OCI-LY7 (cell line): Measurements from ENCODE around the gene KAT7. TPM values are rescaled to one million over a fixed set of nuclear protein-coding genes. Genes with fewer than 3 reads are reported as not detected.

ENCODE experiments used
- BruUV-seq: library from RNA; stranded (reverse); fragments of 400-500 nt; replicated peaks from 2 replicates; lab custom pipeline; 2021; lab: Mats Ljungman, UMichigan
- CTCF ChIA-PET: fragments of 300-600 bp; sonication (Branson Sonifier 250); formaldehyde crosslinking; loops from one replicate; lab custom pipeline; 2022; ENCODE audit warnings: antibody characterized with exemption; ENCODE audit not compliant: unreplicated experiment; lab: Charles Lee
- POLR2A ChIA-PET: fragments of 300-600 bp; sonication (Branson Sonifier 250); formaldehyde crosslinking; loops from one replicate; lab custom pipeline; 2022; ENCODE audit warnings: antibody characterized with exemption; lab: Charles Lee
- DNase-seq: peaks from one replicate; pipeline ENCODE4 v3.0.0-alpha.2; 2015; ENCODE audit warnings: low spot score
- H2AFZ ChIP-seq: fragments of 200-600 bp; sonication (generic), shearing (Covaris generic); 2 replicates; pipeline ENCODE4 v1.6.1; 2014; ENCODE audit warnings: mild to moderate bottlenecking, antibody characterized with exemption, low read length, moderate library complexity
- H3K27ac ChIP-seq: fragments of 200-600 bp; sonication (generic); 2 replicates; pipeline ENCODE4 v1.5.1; 2014; ENCODE audit warnings: mixed run types, low read depth, mild to moderate bottlenecking, moderate library complexity, low read length, inconsistent platforms; ENCODE audit not compliant: poor library complexity, severe bottlenecking
- H3K36me3 ChIP-seq: fragments of 200-600 bp; sonication (generic); 2 replicates; pipeline ENCODE4 v1.6.1; 2014; ENCODE audit warnings: mild to moderate bottlenecking, antibody characterized with exemption, low read length, moderate library complexity, mixed read lengths; ENCODE audit not compliant: insufficient read depth
- H3K4me1 ChIP-seq: fragments of 200-600 bp; sonication (generic); 2 replicates; pipeline ENCODE4 v1.5.1; 2014; ENCODE audit warnings: mild to moderate bottlenecking, low read length; ENCODE audit not compliant: insufficient read depth, poor library complexity, severe bottlenecking
- H3K4me2 ChIP-seq: fragments of 200-600 bp; sonication (generic); 2 replicates; pipeline ENCODE4 v1.6.1; 2014; ENCODE audit warnings: mild to moderate bottlenecking, low read length
- H3K4me3 ChIP-seq: fragments of 200-600 bp; sonication (generic); 2 replicates; pipeline ENCODE4 v1.5.1; 2014; ENCODE audit warnings: mild to moderate bottlenecking, low read depth, low read length; ENCODE audit not compliant: poor library complexity, severe bottlenecking
- H3K79me2 ChIP-seq: fragments of 200-600 bp; sonication (generic); 2 replicates; pipeline ENCODE4 v1.6.1; 2016; ENCODE audit warnings: low read depth, mild to moderate bottlenecking, low read length, moderate library complexity, mixed read lengths; ENCODE audit not compliant: insufficient read depth
- H3K9me2 ChIP-seq: fragments of 200-600 bp; sonication (generic); 2 replicates; pipeline ENCODE4 v1.6.1; 2016; ENCODE audit warnings: mild to moderate bottlenecking, low read length, mixed read lengths; ENCODE audit not compliant: insufficient read depth
- H3K9me3 ChIP-seq: fragments of 200-600 bp; sonication (generic); 2 replicates; pipeline ENCODE4 v1.6.1; 2014; ENCODE audit warnings: mild to moderate bottlenecking, mixed run types, low read length, mixed read lengths
- H4K20me1 ChIP-seq: fragments of 200-600 bp; sonication (generic); 2 replicates; pipeline ENCODE4 v1.6.1; 2014; ENCODE audit warnings: mild to moderate bottlenecking, antibody characterized with exemption, low read length, moderate library complexity, mixed read lengths; ENCODE audit not compliant: insufficient read depth
- EZH2phosphoT487 ChIP-seq: fragments of 200-600 bp; sonication (generic); IDR thresholded peaks from 2 replicates; pipeline ENCODE4 v1.6.1; 2018; ENCODE audit warnings: low read depth, borderline replicate concordance, mild to moderate bottlenecking, mixed run types, antibody characterized with exemption, low read length, moderate library complexity, mixed read lengths
- intact Hi-C: fragments of 100-400 bp; cut with micrococcal nuclease; formaldehyde crosslinking; loops from one replicate; pipeline ENCODE4 v1.10.0; 2022; ENCODE audit not compliant: unreplicated experiment
- total RNA-seq, 2 experiments: library from RNA; depleted of rRNA in 1 of 2; stranded (reverse); fragments of >200 nt in 1 of 2; shearing (Covaris generic) in 1 of 2; gene quantifications; 2 replicates each; pipeline ENCODE4 v1.2.3, GENCODE V29; 2014 to 2022
- TF ChIP-seq, protein P1 (sequence below): fragments of 200-600 bp; sonication (generic); conservative IDR thresholded peaks from 2 replicates; pipeline ENCODE4 v1.5.1; 2014; ENCODE audit warnings: mild to moderate bottlenecking, antibody characterized with exemption, low read length, moderate library complexity, mixed read lengths

KAT7 gene
- total RNA-seq, 2 experiments from 2014 or later = 43.3 to 70.3 TPM

DNA sequence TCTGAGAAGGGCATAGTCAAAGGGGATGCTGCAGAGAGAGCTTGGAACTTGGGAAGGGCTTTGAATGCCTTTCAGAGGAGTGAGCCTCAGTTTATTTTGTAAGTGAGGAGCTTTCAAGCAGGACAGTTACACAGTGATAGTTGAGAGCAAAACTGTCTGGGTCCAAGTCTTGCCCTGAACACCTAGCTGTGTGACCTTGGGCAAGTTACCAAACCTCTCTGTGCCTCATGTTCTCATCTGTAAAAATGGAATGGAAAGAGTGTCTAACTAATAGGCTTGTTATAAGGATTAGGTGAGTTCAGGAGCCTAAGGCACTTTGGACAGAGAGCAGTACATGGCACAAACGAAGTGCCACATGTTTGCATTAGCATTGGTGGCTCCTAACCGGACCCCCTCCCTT, 86.4 kb downstream of the KAT7 start:
- Histone ChIP-seq H4K20me1 (no peaks in the 10 kb centered on the region), H3K79me2 (no peaks in the 10 kb centered on the region), H3K9me2 (no peaks in the 10 kb centered on the region), H3K9me3 (no peaks in the 10 kb centered on the region), H3K36me3 (no peaks in the 10 kb centered on the region), H3K4me1 (peaks cover 3% of the 10 kb centered on the region), H3K4me3 (no peak overlapping the region), H3K27ac (no peak overlapping the region), H2AFZ (no peak overlapping the region), H3K4me2 (no peak overlapping the region)
- CTCF ChIA-PET = no interaction called here
- intact Hi-C loops = no loop called here
- BruUV-seq = no TSS peak
- DNase-seq = no peak
- POLR2A ChIA-PET = interaction anchor here (0.6 kb wide), 1 partner anchor 167 kb away, joined by 3 read pairs; no protein-coding TSS in a partner anchor
- TF ChIP-seq, protein P1, sequence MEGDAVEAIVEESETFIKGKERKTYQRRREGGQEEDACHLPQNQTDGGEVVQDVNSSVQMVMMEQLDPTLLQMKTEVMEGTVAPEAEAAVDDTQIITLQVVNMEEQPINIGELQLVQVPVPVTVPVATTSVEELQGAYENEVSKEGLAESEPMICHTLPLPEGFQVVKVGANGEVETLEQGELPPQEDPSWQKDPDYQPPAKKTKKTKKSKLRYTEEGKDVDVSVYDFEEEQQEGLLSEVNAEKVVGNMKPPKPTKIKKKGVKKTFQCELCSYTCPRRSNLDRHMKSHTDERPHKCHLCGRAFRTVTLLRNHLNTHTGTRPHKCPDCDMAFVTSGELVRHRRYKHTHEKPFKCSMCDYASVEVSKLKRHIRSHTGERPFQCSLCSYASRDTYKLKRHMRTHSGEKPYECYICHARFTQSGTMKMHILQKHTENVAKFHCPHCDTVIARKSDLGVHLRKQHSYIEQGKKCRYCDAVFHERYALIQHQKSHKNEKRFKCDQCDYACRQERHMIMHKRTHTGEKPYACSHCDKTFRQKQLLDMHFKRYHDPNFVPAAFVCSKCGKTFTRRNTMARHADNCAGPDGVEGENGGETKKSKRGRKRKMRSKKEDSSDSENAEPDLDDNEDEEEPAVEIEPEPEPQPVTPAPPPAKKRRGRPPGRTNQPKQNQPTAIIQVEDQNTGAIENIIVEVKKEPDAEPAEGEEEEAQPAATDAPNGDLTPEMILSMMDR = no peak
- TF ChIP-seq EZH2phosphoT487 = no peak

DNA sequence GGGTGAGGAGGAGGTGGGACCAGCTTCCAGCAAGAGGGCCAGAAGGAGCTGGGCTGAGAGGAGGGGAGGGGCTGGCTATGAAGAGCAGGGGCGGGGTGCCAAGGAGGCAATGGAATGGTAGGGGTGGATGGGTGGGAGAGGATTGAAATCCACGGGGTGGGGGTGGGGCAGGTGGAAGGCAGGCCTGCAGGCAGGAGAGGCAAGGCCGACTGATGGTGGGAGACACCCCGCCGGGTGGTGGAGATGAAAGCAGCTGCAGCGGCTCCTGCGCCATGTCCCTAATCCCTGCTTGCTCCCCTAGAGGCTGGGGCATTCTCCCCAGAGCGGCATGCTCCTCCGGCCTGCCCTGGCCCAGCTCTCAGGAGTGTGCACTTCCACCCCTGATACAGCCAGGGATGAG, 87.2 kb downstream of the KAT7 start:
- BruUV-seq = no TSS peak
- H3K4me1 ChIP-seq = peaks cover 3% of the 10 kb centered on the region
- no peak overlapping the region for H3K27ac ChIP-seq
- H3K9me3 ChIP-seq = no peaks in the 10 kb centered on the region
- H3K79me2 ChIP-seq = no peaks in the 10 kb centered on the region
- no peaks in the 10 kb centered on the region for H4K20me1 ChIP-seq
- no peak for DNase-seq
- H3K36me3 ChIP-seq = no peaks in the 10 kb centered on the region
- no peaks in the 10 kb centered on the region for H3K9me2 ChIP-seq
- no peak overlapping the region for H3K4me2 ChIP-seq
- intact Hi-C loops = no loop called here
- H2AFZ ChIP-seq = no peak overlapping the region
- ChIA-PET CTCF (no interaction called here), POLR2A (interaction anchor here (0.6 kb wide), 1 partner anchor 84 kb away, joined by 3 read pairs; no protein-coding TSS in a partner anchor)
- no peak overlapping the region for H3K4me3 ChIP-seq
- TF ChIP-seq, protein P1 = no peak
- TF ChIP-seq EZH2phosphoT487 = no peak

DNA sequence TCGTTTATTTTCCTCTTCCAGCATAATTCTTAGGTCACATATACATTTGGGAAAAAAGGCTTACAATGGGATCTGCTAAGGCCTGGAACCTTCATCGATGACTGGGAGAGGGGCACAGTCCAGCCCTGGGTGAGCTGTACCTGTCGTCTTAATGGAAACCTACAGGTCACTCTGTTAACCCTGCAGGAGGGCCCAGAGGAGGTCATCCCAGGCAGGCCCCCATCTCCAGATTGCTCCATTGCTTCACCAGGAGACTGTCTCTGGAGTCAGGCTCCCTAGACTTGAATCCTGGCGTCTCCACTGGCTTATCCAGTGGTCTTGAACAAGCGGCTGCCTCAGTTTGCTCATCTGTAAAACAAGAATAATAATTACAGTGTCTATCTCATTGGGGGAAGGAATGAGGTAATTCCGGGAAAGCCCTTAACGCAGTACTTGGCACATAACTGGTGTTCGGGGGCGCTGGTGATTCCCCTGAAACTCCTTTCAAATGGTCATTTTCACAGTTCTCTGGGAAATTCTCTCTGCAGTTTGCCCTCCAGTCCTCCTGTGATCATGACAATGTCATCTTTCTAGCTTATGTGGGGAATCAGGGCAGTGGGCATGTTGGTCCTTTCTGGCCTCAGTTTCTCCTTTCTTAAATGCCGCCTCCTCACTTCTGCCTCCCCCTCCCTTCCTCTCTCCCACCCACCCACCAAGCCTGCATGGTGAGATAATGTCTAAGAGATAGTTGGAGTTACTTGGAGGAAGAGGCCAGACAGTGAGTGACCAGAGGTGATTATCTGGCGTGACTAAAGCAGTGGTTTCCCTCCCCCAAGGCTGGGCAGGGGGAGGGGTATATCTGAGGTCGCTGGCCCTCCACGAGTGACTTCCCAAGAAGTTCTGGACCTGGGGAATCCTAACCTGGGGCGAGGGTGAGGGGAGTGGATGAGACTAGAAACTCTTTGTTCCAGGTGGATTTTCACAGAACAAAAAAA, 90.7 kb downstream of the KAT7 start:
- no peaks in the 10 kb centered on the region for H3K9me3 ChIP-seq
- H3K4me1 ChIP-seq = no peaks in the 10 kb centered on the region
- DNase-seq = no peak
- CTCF ChIA-PET = no interaction called here
- no TSS peak for BruUV-seq
- H3K27ac ChIP-seq = no peak overlapping the region
- no peaks in the 10 kb centered on the region for H4K20me1 ChIP-seq
- H2AFZ ChIP-seq = no peak overlapping the region
- POLR2A ChIA-PET = no interaction called here
- TF ChIP-seq, protein P1 = no peak
- TF ChIP-seq EZH2phosphoT487 = no peak
- no peaks in the 10 kb centered on the region for H3K36me3 ChIP-seq
- H3K4me3 ChIP-seq = no peak overlapping the region
- intact Hi-C loops = no loop called here
- no peaks in the 10 kb centered on the region for H3K9me2 ChIP-seq
- H3K4me2 ChIP-seq = no peak overlapping the region
- H3K79me2 ChIP-seq = no peaks in the 10 kb centered on the region
